Keratinocyte (primary cell): ENCODE data around the gene OR51T1. TPM values are rescaled to one million over a fixed set of nuclear protein-coding genes. Genes with fewer than 3 reads are reported as not detected.

Experiments used
- DNase-seq: peaks from one replicate; pipeline ENCODE4 v3.0.0-alpha.2; 2011; ENCODE audit warnings: low read depth, missing footprints, low spot score
- FAIRE-seq: peaks from 2 replicates; lab custom pipeline; 2011; peaks lifted over from hg19 to GRCh38; lab: Jason Lieb, UNC
- H2AFZ ChIP-seq: 2 replicates; pipeline ENCODE4 v1.6.0; 2012; ENCODE audit warnings: low read length, control low read depth, inconsistent platforms; ENCODE audit not compliant: control insufficient read depth
- H3K27ac ChIP-seq: 2 replicates; pipeline ENCODE4 v1.5.1; 2011; ENCODE audit warnings: low read length; ENCODE audit not compliant: control insufficient read depth, insufficient read depth
- H3K27me3 ChIP-seq: 3 replicates; pipeline ENCODE4 v1.6.0; 2011; ENCODE audit warnings: low read length; ENCODE audit not compliant: control insufficient read depth, insufficient read depth; ENCODE audit errors: extremely low read depth
- H3K36me3 ChIP-seq, 2 experiments: 2 replicates in 1 of 2; 3 replicates in 1 of 2; pipeline ENCODE4 v1.5.1; 2011; ENCODE audit warnings: low read length in 2 of 2, mild to moderate bottlenecking in 1 of 2; ENCODE audit not compliant: control insufficient read depth in 2 of 2, insufficient read depth in 2 of 2; ENCODE audit errors: extremely low read depth in 1 of 2
- H3K4me1 ChIP-seq: 3 replicates; pipeline ENCODE4 v1.5.1; 2011; ENCODE audit warnings: low read length; ENCODE audit not compliant: control insufficient read depth, insufficient read depth; ENCODE audit errors: extremely low read depth
- H3K4me2 ChIP-seq: 3 replicates; pipeline ENCODE4 v1.6.0; 2011; ENCODE audit warnings: low read depth, low read length; ENCODE audit not compliant: control insufficient read depth, insufficient read depth; ENCODE audit errors: extremely low read depth
- H3K4me3 ChIP-seq, 3 experiments: fragments of 200-600 bp in 1 of 3; sonication (generic) in 1 of 3; 2 replicates in 2 of 3; 3 replicates in 1 of 3; pipeline ENCODE4 v1.5.1; 2011 to 2016; ENCODE audit warnings: low read length in 3 of 3, mild to moderate bottlenecking in 3 of 3, control low read depth in 2 of 3, inconsistent platforms in 1 of 3, low read depth in 1 of 3, mixed read lengths in 1 of 3, mixed run types in 1 of 3, moderate library complexity in 1 of 3; ENCODE audit not compliant: control insufficient read depth in 2 of 3, insufficient read depth in 2 of 3; ENCODE audit errors: extremely low read depth in 1 of 3
- H3K79me2 ChIP-seq: 2 replicates; pipeline ENCODE4 v1.6.0; 2012; ENCODE audit warnings: low read length; ENCODE audit not compliant: control insufficient read depth, insufficient read depth
- H3K9ac ChIP-seq: 3 replicates; pipeline ENCODE4 v1.6.0; 2011; ENCODE audit warnings: low read length; ENCODE audit not compliant: control insufficient read depth, insufficient read depth; ENCODE audit errors: extremely low read depth
- H3K9me1 ChIP-seq: 3 replicates; pipeline ENCODE4 v1.6.0; 2011; ENCODE audit warnings: low read length; ENCODE audit not compliant: control insufficient read depth, insufficient read depth; ENCODE audit errors: extremely low read depth
- H3K9me3 ChIP-seq: 2 replicates; pipeline ENCODE4 v1.5.1; 2012; ENCODE audit warnings: low read depth, low read length; ENCODE audit not compliant: control insufficient read depth
- H4K20me1 ChIP-seq: 3 replicates; pipeline ENCODE4 v1.6.0; 2011; ENCODE audit warnings: low read length; ENCODE audit not compliant: control insufficient read depth, insufficient read depth; ENCODE audit errors: extremely low read depth
- CTCF ChIP-seq, 3 experiments: IDR thresholded peaks in 1 of 3; conservative IDR thresholded peaks in 1 of 3; optimal IDR thresholded peaks in 1 of 3; 2 replicates in 2 of 3; 3 replicates in 1 of 3; pipeline versions ENCODE3 to v1.5.1; 2011; ENCODE audit warnings: low read length in 3 of 3, mild to moderate bottlenecking in 3 of 3, moderate library complexity in 2 of 3, control low read depth in 1 of 3, inconsistent platforms in 1 of 3; ENCODE audit not compliant: insufficient read depth in 2 of 3; ENCODE audit errors: extremely low read depth in 1 of 3
- EZH2 ChIP-seq: IDR thresholded peaks from one replicate; pipeline ENCODE4 v1.6.1; 2012; ENCODE audit warnings: inconsistent platforms, mild to moderate bottlenecking, low read length, moderate library complexity
- dilution Hi-C: fragments of 300-500 bp; cut with MboI; formaldehyde crosslinking; loops from one replicate; pipeline ENCODE4 v1.7.0; 2020; ENCODE audit warnings: low sequenced_read_pairs; ENCODE audit not compliant: extremely low pct_ligation_motif_present
- polyA plus RNA-seq, 5 experiments: library from polyadenylated mRNA; depleted of rRNA in 3 of 5; stranded (reverse) in 3 of 5; stranded (forward) in 1 of 5; unstranded in 1 of 5; fragments of >200 nt; gene quantifications; 1 replicate in 1 of 5; 2 replicates in 3 of 5; 3 replicates in 1 of 5; pipeline versions ENCODE4 v1.2.1 to v1.2.3, GENCODE V29; 2011 to 2012; ENCODE audit warnings: missing spikeins in 2 of 5, low read depth in 1 of 5, low replicate concordance in 1 of 5

OR51T1 gene
- polyA plus RNA-seq, 1 donor (not counting 4 experiments of a cell fraction or from before 2014, with no cell fraction given): not detected

GRCh38 chr11:4903484-4903883 is 21.8 kb downstream of the OR51T1 start, which contains the start of gene OR51A7:
Gene OR51A7, plus strand, starts transcription at chr11:4903783. Its CDS starts 3,587 bp downstream, at chr11:4907370.
- H3K9me1 ChIP-seq: no peaks in the 10 kb centered on the region
- dilution Hi-C loops: no loop called here
- H3K27me3 ChIP-seq: no peaks in the 10 kb centered on the region
- H3K4me2 ChIP-seq: no peak within 1 kb of the TSS
- H4K20me1 ChIP-seq: no peaks in the 10 kb centered on the region
- no peaks in the 10 kb centered on the region for H3K79me2 ChIP-seq
- H3K9me3 ChIP-seq: no peaks in the 10 kb centered on the region
- H3K4me1 ChIP-seq: no peaks in the 10 kb centered on the region
- no peak within 1 kb of the TSS for H3K9ac ChIP-seq
- FAIRE-seq (no peak), DNase-seq (no peak)
- no peak within 1 kb of the TSS for H2AFZ ChIP-seq
- H3K27ac ChIP-seq: no peak within 1 kb of the TSS
- H3K36me3 ChIP-seq: no peaks in the 10 kb centered on the region
- TF ChIP-seq CTCF (optimal IDR thresholded peaks at IDR 0.05 in 1 of 3, IDR thresholded peaks at IDR 0.05 in 1 of 3, conservative IDR thresholded peaks at IDR 0.05 in 1 of 3; ENCODE audit: extremely low read depth in 1 of 3, insufficient read depth in 2 of 3, low read length in 3 of 3): no peak
- H3K4me3 ChIP-seq: no peak within 1 kb of the TSS

DNA sequence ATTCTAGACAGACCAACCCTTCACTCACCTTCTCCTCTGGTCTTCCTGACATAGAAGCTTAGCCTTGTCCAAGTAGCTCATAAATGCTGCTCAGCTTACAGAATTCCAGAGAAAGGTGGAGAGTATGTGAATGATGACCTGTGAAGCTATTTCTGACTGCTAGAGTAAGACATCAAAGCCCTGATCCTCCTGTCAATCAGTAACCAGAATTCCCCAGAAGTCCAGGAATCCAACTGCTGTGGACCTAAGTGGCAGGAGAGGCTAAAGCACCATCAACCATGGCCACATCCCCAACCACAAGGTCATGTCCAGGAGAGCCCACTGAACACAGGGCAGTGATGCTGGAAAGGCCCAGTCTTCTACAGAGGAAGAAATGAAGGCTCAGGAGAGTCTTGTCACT is 34.9 kb downstream of the OR51T1 start:
- dilution Hi-C loops: no loop called here
- Histone ChIP-seq H3K36me3 (no peaks in the 10 kb centered on the region), H3K79me2 (no peaks in the 10 kb centered on the region), H3K4me1 (no peaks in the 10 kb centered on the region), H3K4me2 (no peak overlapping the region), H3K27me3 (no peaks in the 10 kb centered on the region), H3K9me1 (no peaks in the 10 kb centered on the region), H3K9me3 (no peaks in the 10 kb centered on the region), H3K4me3 (no peak overlapping the region), H3K27ac (no peak overlapping the region), H3K9ac (no peak overlapping the region), H4K20me1 (no peaks in the 10 kb centered on the region), H2AFZ (no peak overlapping the region)
- no peak for FAIRE-seq
- TF ChIP-seq CTCF (optimal IDR thresholded peaks at IDR 0.05 in 1 of 3, IDR thresholded peaks at IDR 0.05 in 1 of 3, conservative IDR thresholded peaks at IDR 0.05 in 1 of 3; ENCODE audit: extremely low read depth in 1 of 3, insufficient read depth in 2 of 3, low read length in 3 of 3): no peak
- TF ChIP-seq EZH2: no peak
- DNase-seq: no peak
